Activated CD8-positive, alpha-beta memory T cell treated with anti-CD3 and anti-CD28 coated beads for 24 hours (primary cell): ENCODE results near the gene SLC26A1.
A peak's percentile ranks its signal among the peaks of the same experiment; 100 is the strongest.

ENCODE experiments used
- DNase-seq: peaks from one replicate; pipeline ENCODE4 v3.0.0-alpha.2; 2020

The SLC26A1 gene

GRCh38 chr4:998096-998691, 5.0 kb upstream of the SLC26A1 start:
- DNase-seq = no peak

- DNase-seq = no peak
These were observed 4.3 kb upstream of the SLC26A1 start for GRCh38 chr4:997375-998071.

GRCh38 chr4:996997-997374, 3.8 kb upstream of the SLC26A1 start:
- DNase-seq = no peak

GRCh38 chr4:996030-996996, 3.1 kb upstream of the SLC26A1 start:
- no peak for DNase-seq

- no peak for DNase-seq
These were observed 2.3 kb upstream of the SLC26A1 start for GRCh38 chr4:995311-996026.

GRCh38 chr4:992297-993110, 700 bp downstream of the SLC26A1 start:
- DNase-seq = no peak

GRCh38 chr4:991451-992296, 1.5 kb downstream of the SLC26A1 start:
- peak; percentile 54 for DNase-seq

GRCh38 chr4:990746-991367, 2.3 kb downstream of the SLC26A1 start:
- DNase-seq = no peak

- DNase-seq = no peak
These were observed 3.3 kb downstream of the SLC26A1 start for GRCh38 chr4:989722-990471.

GRCh38 chr4:988726-989721, 4.2 kb downstream of the SLC26A1 start:
- no peak for DNase-seq

GRCh38 chr4:987624-988513, 5.3 kb downstream of the SLC26A1 start:
- DNase-seq = no peak

- DNase-seq = peak; percentile 95
These were observed 6.2 kb downstream of the SLC26A1 start, which contains the start of gene IDUA for GRCh38 chr4:986879-987623. Gene IDUA (plus strand): TSS chr4:987044. CDS start chr4:987085, 41 bp downstream.

GRCh38 chr4:986428-986878, 6.8 kb downstream of the SLC26A1 start:
- DNase-seq = no peak

- peak; percentile 85 for DNase-seq
These were observed 7.9 kb downstream of the SLC26A1 start for GRCh38 chr4:985123-985830.

GRCh38 chr4:984336-985054, 8.7 kb downstream of the SLC26A1 start:
- no peak for DNase-seq
